Liver (tissue), 9 donors: ENCODE results near the gene NFYB. TPM values are rescaled to one million over a fixed set of nuclear protein-coding genes. Genes with fewer than 3 reads are reported as not detected.

Experiments
- DNase-seq: peaks from one replicate; pipeline ENCODE4 v3.0.0-alpha.2; 2017; ENCODE audit warnings: low spot score
- H3K27ac ChIP-seq, 2 donors: one replicate each; pipeline ENCODE4 v1.7.0; 2013; ENCODE audit warnings: inconsistent platforms in 2 of 2, low read length in 2 of 2, control low read depth in 1 of 2, low read depth in 1 of 2, mild to moderate bottlenecking in 1 of 2
- H3K27me3 ChIP-seq, 4 donors: one replicate each; pipeline versions ENCODE4 v1.6.1 to v1.7.0; 2013; ENCODE audit warnings: low read length in 3 of 4, inconsistent platforms in 1 of 4, mild to moderate bottlenecking in 1 of 4, moderate library complexity in 1 of 4; ENCODE audit not compliant: control insufficient read depth in 4 of 4, insufficient read depth in 4 of 4
- H3K36me3 ChIP-seq, 4 donors: one replicate each; pipeline versions ENCODE4 v1.6.1 to v1.7.0; 2013; ENCODE audit warnings: low read length in 3 of 4, mild to moderate bottlenecking in 3 of 4, low read depth in 1 of 4, moderate library complexity in 1 of 4; ENCODE audit not compliant: control insufficient read depth in 4 of 4, insufficient read depth in 3 of 4
- H3K4me1 ChIP-seq, 4 donors: one replicate each; pipeline versions ENCODE4 v1.6.1 to v1.7.0; 2013; ENCODE audit warnings: low read length in 3 of 4, mild to moderate bottlenecking in 3 of 4, moderate library complexity in 1 of 4; ENCODE audit not compliant: control insufficient read depth in 4 of 4, insufficient read depth in 4 of 4
- H3K4me3 ChIP-seq, 3 donors: one replicate each; pipeline versions ENCODE4 v1.6.1 to v1.7.0; 2013; ENCODE audit warnings: low read length in 3 of 3, control low read depth in 1 of 3, low read depth in 1 of 3, mild to moderate bottlenecking in 1 of 3
- H3K9ac ChIP-seq, 2 donors: one replicate each; pipeline ENCODE4 v1.7.0; 2013; ENCODE audit warnings: low read length in 2 of 2, mild to moderate bottlenecking in 2 of 2, moderate library complexity in 2 of 2, control low read depth in 1 of 2, low read depth in 1 of 2
- H3K9me3 ChIP-seq, 4 donors: one replicate each; pipeline versions ENCODE4 v1.6.1 to v1.7.0; 2013; ENCODE audit warnings: low read length in 3 of 4; ENCODE audit not compliant: control insufficient read depth in 4 of 4
- EGR1 ChIP-seq, 2 donors: IDR thresholded peaks; 2 replicates each; pipeline ENCODE4 v1.6.1; 2016 to 2018; ENCODE audit warnings: antibody characterized with exemption in 2 of 2, low read depth in 2 of 2
- FOXA1 ChIP-seq: IDR thresholded peaks from 2 replicates; pipeline ENCODE4 v1.6.1; 2016; ENCODE audit warnings: antibody characterized with exemption
- FOXA2 ChIP-seq: IDR thresholded peaks from 2 replicates; pipeline ENCODE4 v1.6.1; 2016; ENCODE audit warnings: antibody characterized with exemption
- GABPA ChIP-seq, 2 donors: IDR thresholded peaks in 1 of 2; conservative IDR thresholded peaks in 1 of 2; 2 replicates each; pipeline ENCODE4 v1.6.1; 2016; ENCODE audit warnings: antibody characterized with exemption in 2 of 2, mild to moderate bottlenecking in 1 of 2, moderate library complexity in 1 of 2
- HNF4A ChIP-seq, 2 donors: conservative IDR thresholded peaks; 2 replicates each; pipeline ENCODE4 v1.6.1; 2016; ENCODE audit warnings: antibody characterized with exemption in 2 of 2, mild to moderate bottlenecking in 2 of 2
- HNF4G ChIP-seq: IDR thresholded peaks from 2 replicates; pipeline ENCODE4 v1.6.1; 2016; ENCODE audit warnings: antibody characterized with exemption
- JUND ChIP-seq, 2 donors: IDR thresholded peaks; 2 replicates each; pipeline ENCODE4 v1.6.1; 2016; ENCODE audit warnings: antibody characterized with exemption in 2 of 2
- NR2F2 ChIP-seq: IDR thresholded peaks from 2 replicates; pipeline ENCODE4 v1.6.1; 2016; ENCODE audit warnings: antibody characterized with exemption
- RAD21 ChIP-seq, 2 donors: IDR thresholded peaks; 2 replicates each; pipeline ENCODE4 v1.6.1; 2016; ENCODE audit warnings: antibody characterized with exemption in 2 of 2, mild to moderate bottlenecking in 2 of 2
- RXRA ChIP-seq, 2 donors: IDR thresholded peaks; 2 replicates each; pipeline ENCODE4 v1.6.1; 2017 to 2018; ENCODE audit warnings: antibody characterized with exemption in 2 of 2, mild to moderate bottlenecking in 1 of 2
- SP1 ChIP-seq: IDR thresholded peaks from 2 replicates; pipeline ENCODE4 v1.6.1; 2018; ENCODE audit warnings: antibody characterized with exemption, mild to moderate bottlenecking
- TAF1 ChIP-seq: conservative IDR thresholded peaks from 2 replicates; pipeline ENCODE4 v1.6.1; 2016; ENCODE audit warnings: antibody characterized with exemption, mild to moderate bottlenecking
- YY1 ChIP-seq: IDR thresholded peaks from 2 replicates; pipeline ENCODE4 v1.6.1; 2016; ENCODE audit warnings: antibody characterized with exemption, mild to moderate bottlenecking
- WGBS: extraction: QIAGEN DNeasy Blood & Tissue Kit; methylation state at CpG from one replicate; pipeline ENCODE4 v1.1.7; 2013; 5-methylcytosine and 5-hydroxymethylcytosine counted together
- polyA plus RNA-seq, 2 donors: library from polyadenylated mRNA; stranded (reverse) in 1 of 2; unstranded in 1 of 2; fragments of 200-250 nt in 1 of 2; fragments of >200 nt in 1 of 2; fragmentation: Nextera tagmentation in 1 of 2; extraction: Ambion mirVana in 1 of 2; gene quantifications; one replicate each; pipeline versions ENCODE4 v1.2.1 to v1.2.3, GENCODE V29; 2013 to 2015
- total RNA-seq, 2 donors: library from RNA; depleted of rRNA; stranded (reverse); fragments of >200 nt; gene quantifications; one replicate each; pipeline ENCODE4 v1.2.3, GENCODE V29; 2014
- TF ChIP-seq, protein P1 (sequence below): IDR thresholded peaks from 2 replicates; pipeline ENCODE4 v1.6.1; 2016; ENCODE audit warnings: antibody characterized with exemption, mild to moderate bottlenecking
- TF ChIP-seq, protein P2 (sequence below): IDR thresholded peaks from 2 replicates; pipeline ENCODE4 v1.6.1; 2016; ENCODE audit warnings: antibody characterized with exemption
- TF ChIP-seq, protein P3 (sequence below): fragments of 150-350 bp; IDR thresholded peaks from 2 replicates; pipeline ENCODE4 v1.5.1; 2017; ENCODE audit warnings: improper control_type of control experiment, low read depth, low read length; ENCODE audit not compliant: missing input control
- TF ChIP-seq, protein P4 (sequence below): IDR thresholded peaks from 2 replicates; pipeline ENCODE4 v1.6.1; 2016; ENCODE audit warnings: antibody characterized with exemption
- TF ChIP-seq, protein P5 (sequence below): IDR thresholded peaks from 2 replicates; pipeline ENCODE4 v1.6.1; 2016; ENCODE audit warnings: antibody characterized with exemption
- donor health status: healthy.
- donor health status: healthy.
- donor health status: healthy.
- donor health status: healthy.
- donor health status: healthy.

The NFYB gene
- total and polyA plus RNA-seq, 4 donors = 7.6 to 14.6 (median 11.5) TPM

DNA sequence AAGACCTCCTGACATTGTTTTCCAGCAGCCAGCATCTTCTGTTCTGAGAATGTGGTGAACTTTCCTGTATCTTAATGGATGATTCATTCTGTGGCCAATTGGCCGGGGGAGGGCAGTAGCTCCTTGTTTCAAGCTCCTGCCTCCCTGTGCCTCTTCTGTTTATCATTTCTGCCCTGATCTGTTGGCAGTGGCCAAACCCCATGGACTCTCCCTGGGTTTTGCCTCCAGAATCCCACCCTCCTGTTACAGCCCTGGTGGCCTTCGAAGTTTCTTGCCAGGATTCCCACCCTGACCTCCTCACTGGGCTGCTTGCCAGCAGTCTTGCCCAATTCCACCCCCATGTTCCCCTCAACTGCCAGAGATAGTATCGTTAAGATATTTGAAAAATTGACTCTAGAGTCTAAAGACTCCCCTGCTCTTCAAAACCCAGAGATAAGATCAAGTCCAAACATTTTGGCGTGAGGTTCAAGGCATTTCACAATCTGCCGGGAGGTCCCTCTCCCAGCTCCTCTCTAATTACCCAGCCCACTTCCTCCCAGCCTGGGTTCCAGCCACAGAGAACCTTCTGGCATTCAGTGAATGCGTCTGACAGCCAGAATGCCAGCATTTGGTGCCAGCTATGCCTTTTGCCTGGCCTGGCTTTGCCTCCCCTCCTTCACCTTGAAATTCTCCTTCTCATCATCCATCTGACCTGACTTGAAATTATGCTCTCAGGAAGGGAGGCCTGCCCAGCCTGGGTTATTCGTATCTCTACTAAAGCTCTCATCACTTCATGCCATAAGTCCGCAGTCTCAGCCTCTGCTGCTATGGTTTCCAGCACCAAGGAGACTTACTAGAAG, 39.9 kb upstream of the NFYB start:
- peak; percentile 58 for TF ChIP-seq NR2F2
- TF ChIP-seq GABPA (IDR thresholded peaks at IDR 0.05 in 1 of 2, conservative IDR thresholded peaks at IDR 0.05 in 1 of 2) = no peak
- TF ChIP-seq, protein P1, sequence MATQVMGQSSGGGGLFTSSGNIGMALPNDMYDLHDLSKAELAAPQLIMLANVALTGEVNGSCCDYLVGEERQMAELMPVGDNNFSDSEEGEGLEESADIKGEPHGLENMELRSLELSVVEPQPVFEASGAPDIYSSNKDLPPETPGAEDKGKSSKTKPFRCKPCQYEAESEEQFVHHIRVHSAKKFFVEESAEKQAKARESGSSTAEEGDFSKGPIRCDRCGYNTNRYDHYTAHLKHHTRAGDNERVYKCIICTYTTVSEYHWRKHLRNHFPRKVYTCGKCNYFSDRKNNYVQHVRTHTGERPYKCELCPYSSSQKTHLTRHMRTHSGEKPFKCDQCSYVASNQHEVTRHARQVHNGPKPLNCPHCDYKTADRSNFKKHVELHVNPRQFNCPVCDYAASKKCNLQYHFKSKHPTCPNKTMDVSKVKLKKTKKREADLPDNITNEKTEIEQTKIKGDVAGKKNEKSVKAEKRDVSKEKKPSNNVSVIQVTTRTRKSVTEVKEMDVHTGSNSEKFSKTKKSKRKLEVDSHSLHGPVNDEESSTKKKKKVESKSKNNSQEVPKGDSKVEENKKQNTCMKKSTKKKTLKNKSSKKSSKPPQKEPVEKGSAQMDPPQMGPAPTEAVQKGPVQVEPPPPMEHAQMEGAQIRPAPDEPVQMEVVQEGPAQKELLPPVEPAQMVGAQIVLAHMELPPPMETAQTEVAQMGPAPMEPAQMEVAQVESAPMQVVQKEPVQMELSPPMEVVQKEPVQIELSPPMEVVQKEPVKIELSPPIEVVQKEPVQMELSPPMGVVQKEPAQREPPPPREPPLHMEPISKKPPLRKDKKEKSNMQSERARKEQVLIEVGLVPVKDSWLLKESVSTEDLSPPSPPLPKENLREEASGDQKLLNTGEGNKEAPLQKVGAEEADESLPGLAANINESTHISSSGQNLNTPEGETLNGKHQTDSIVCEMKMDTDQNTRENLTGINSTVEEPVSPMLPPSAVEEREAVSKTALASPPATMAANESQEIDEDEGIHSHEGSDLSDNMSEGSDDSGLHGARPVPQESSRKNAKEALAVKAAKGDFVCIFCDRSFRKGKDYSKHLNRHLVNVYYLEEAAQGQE = no peak
- no peak for TF ChIP-seq EGR1 (IDR thresholded peaks at IDR 0.05; ENCODE audit: low read depth in 2 of 2)
- TF ChIP-seq RAD21 (IDR thresholded peaks at IDR 0.05) = peak; percentile 40 to 58
- TF ChIP-seq, protein P2, sequence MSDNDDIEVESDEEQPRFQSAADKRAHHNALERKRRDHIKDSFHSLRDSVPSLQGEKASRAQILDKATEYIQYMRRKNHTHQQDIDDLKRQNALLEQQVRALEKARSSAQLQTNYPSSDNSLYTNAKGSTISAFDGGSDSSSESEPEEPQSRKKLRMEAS = no peak
- no peak for TF ChIP-seq RXRA (IDR thresholded peaks at IDR 0.05)
- TF ChIP-seq, protein P3, sequence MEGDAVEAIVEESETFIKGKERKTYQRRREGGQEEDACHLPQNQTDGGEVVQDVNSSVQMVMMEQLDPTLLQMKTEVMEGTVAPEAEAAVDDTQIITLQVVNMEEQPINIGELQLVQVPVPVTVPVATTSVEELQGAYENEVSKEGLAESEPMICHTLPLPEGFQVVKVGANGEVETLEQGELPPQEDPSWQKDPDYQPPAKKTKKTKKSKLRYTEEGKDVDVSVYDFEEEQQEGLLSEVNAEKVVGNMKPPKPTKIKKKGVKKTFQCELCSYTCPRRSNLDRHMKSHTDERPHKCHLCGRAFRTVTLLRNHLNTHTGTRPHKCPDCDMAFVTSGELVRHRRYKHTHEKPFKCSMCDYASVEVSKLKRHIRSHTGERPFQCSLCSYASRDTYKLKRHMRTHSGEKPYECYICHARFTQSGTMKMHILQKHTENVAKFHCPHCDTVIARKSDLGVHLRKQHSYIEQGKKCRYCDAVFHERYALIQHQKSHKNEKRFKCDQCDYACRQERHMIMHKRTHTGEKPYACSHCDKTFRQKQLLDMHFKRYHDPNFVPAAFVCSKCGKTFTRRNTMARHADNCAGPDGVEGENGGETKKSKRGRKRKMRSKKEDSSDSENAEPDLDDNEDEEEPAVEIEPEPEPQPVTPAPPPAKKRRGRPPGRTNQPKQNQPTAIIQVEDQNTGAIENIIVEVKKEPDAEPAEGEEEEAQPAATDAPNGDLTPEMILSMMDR = peak; percentile 5
- TF ChIP-seq, protein P4, sequence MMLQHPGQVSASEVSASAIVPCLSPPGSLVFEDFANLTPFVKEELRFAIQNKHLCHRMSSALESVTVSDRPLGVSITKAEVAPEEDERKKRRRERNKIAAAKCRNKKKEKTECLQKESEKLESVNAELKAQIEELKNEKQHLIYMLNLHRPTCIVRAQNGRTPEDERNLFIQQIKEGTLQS = no peak
- peak in 1 of 2 donors; percentile 39 for TF ChIP-seq JUND (IDR thresholded peaks at IDR 0.05)
- no peak for TF ChIP-seq SP1
- TF ChIP-seq FOXA1 = no peak
- no peak for TF ChIP-seq FOXA2
- no peak for TF ChIP-seq HNF4A (conservative IDR thresholded peaks at IDR 0.05)
- no peak for TF ChIP-seq TAF1
- TF ChIP-seq, protein P5, sequence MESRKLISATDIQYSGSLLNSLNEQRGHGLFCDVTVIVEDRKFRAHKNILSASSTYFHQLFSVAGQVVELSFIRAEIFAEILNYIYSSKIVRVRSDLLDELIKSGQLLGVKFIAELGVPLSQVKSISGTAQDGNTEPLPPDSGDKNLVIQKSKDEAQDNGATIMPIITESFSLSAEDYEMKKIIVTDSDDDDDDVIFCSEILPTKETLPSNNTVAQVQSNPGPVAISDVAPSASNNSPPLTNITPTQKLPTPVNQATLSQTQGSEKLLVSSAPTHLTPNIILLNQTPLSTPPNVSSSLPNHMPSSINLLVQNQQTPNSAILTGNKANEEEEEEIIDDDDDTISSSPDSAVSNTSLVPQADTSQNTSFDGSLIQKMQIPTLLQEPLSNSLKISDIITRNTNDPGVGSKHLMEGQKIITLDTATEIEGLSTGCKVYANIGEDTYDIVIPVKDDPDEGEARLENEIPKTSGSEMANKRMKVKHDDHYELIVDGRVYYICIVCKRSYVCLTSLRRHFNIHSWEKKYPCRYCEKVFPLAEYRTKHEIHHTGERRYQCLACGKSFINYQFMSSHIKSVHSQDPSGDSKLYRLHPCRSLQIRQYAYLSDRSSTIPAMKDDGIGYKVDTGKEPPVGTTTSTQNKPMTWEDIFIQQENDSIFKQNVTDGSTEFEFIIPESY = no peak
- TF ChIP-seq YY1 = no peak
- TF ChIP-seq HNF4G = no peak
- H3K36me3 ChIP-seq = no peaks in the 10 kb centered on the region
- no peaks in the 10 kb centered on the region for H3K9me3 ChIP-seq
- no peaks in the 10 kb centered on the region for H3K27me3 ChIP-seq
- 53% methylated on average over 8 of the region's 8 CpGs for WGBS
- H3K9ac ChIP-seq = no peak overlapping the region
- H3K27ac ChIP-seq = no peak overlapping the region
- no peaks in the 10 kb centered on the region for H3K4me1 ChIP-seq
- no peak for DNase-seq
- no peak overlapping the region for H3K4me3 ChIP-seq
